GM18502 (cell line): ENCODE data around the gene CLVS2.

Experiments
- ATAC-seq: cut with Tn5 transposase; IDR thresholded peaks from one replicate; pipeline ENCODE4 v1.9.1; 2021; ENCODE audit warnings: mild to moderate bottlenecking; ENCODE audit not compliant: unreplicated experiment, poor library complexity

CLVS2 gene

DNA sequence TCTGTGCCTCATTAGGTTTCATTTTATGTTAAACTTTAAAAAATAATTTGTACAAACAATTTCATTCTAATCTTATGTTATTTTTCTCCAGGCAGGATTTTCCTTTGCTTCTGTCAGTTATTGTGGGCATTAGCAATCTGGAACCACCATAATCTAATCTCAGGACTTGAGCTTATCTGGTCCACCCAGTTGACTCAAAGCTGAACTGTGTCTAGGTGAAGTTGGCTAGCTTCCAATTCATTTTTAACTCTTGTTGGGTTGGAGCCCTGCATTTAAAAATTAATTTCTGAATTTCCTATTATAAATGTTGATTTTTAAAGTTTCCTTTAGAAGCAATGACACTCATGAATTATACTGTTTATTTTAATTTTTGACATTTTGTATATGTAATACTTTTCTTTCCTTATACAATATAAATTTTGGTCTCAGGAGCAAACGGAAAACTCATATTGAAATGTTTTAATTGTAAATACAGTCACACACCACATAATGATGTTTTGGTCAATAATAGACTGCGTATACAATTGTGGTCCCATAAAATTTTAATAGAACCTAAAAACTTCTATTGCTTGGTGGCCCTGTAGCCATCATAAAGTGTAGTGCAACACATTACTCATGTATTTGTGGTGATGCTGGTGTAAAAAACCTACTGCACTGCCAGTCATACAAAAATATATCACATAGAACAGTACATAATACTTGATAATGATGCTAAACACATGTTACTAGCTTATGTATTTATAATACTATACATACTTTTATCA is 121.3 kb downstream of the CLVS2 start:
- no peak for ATAC-seq

GRCh38 chr6:123118811-123119210 is 122.8 kb downstream of the CLVS2 start:
- no peak for ATAC-seq
